Osteocyte (in vitro differentiated cells): Measurements from ENCODE around the gene PNRC2. TPM values are rescaled to one million over a fixed set of nuclear protein-coding genes. Genes with fewer than 3 reads are reported as not detected.
"Not testable (repeated sequence)": the region's sequence is repeated elsewhere in the genome, so short reads cannot be mapped to it uniquely, and the experiment has no call there.

Experiments used
- DNase-seq: peaks from one replicate; pipeline ENCODE4 v3.0.0; 2021; ENCODE audit warnings: mixed read lengths; ENCODE audit not compliant: unreplicated experiment; ENCODE audit errors: extremely low spot score
- H3K27ac Mint-ChIP-seq: one replicate; pipeline ENCODE4 v1.8.0; 2021; ENCODE audit warnings: mild to moderate bottlenecking, mixed read lengths; ENCODE audit not compliant: unreplicated experiment
- H3K27me3 Mint-ChIP-seq: one replicate; pipeline ENCODE4 v1.8.0; 2021; ENCODE audit warnings: mixed read lengths; ENCODE audit not compliant: unreplicated experiment
- H3K36me3 Mint-ChIP-seq: one replicate; pipeline ENCODE4 v1.8.0; 2021; ENCODE audit warnings: mixed read lengths; ENCODE audit not compliant: unreplicated experiment
- H3K4me1 Mint-ChIP-seq: one replicate; pipeline ENCODE4 v1.8.0; 2021; ENCODE audit warnings: mixed read lengths; ENCODE audit not compliant: unreplicated experiment
- H3K4me3 Mint-ChIP-seq: one replicate; pipeline ENCODE4 v1.8.0; 2021; ENCODE audit warnings: mild to moderate bottlenecking, moderate library complexity, mixed read lengths; ENCODE audit not compliant: unreplicated experiment
- H3K9me3 Mint-ChIP-seq: one replicate; pipeline ENCODE4 v1.8.0; 2021; ENCODE audit warnings: mixed read lengths; ENCODE audit not compliant: unreplicated experiment
- CTCF ChIP-seq: fragments of 200-600 bp; sonication (generic); IDR thresholded peaks from 2 replicates; pipeline ENCODE4 v1.5.0; 2021; ENCODE audit warnings: antibody characterized with exemption, mild to moderate bottlenecking, moderate library complexity
- total RNA-seq: library from RNA; stranded (reverse); gene quantifications from 2 replicates; pipeline ENCODE4 v1.2.1, GENCODE V29; 2021

The PNRC2 gene
- total RNA-seq, 1 donor from 2014 or later, result 58.9 TPM

- TF ChIP-seq CTCF, result no peak
- Mint-ChIP-seq H3K9me3 (no peaks in the 10 kb centered on the region), H3K27ac (peak overlapping the region; percentile 92), H3K36me3 (peaks cover 16% of the 10 kb centered on the region), H3K4me1 (peaks cover 59% of the 10 kb centered on the region), H3K4me3 (peak overlapping the region; percentile 94), H3K27me3 (no peaks in the 10 kb centered on the region)
- DNase-seq, result no peak
Observed at GRCh38 chr1:23979387-23979880, 19.8 kb downstream of the PNRC2 start.

GRCh38 chr1:23979881-23980727 is 20.5 kb downstream of the PNRC2 start, which contains the start of gene SRSF10:
TSS of gene SRSF10 (minus strand) at chr1:23980327. CDS start at chr1:23980255, 72 bp downstream.
- peak within 1 kb of the TSS; percentile 96 for H3K27ac Mint-ChIP-seq
- peak; percentile 99 for DNase-seq
- peak; percentile 50 for TF ChIP-seq CTCF
- H3K4me3 Mint-ChIP-seq, result peak within 1 kb of the TSS; percentile 94
- peaks cover 12% of the 10 kb centered on the region for H3K36me3 Mint-ChIP-seq
- H3K9me3 Mint-ChIP-seq, result no peaks in the 10 kb centered on the region
- H3K27me3 Mint-ChIP-seq, result no peaks in the 10 kb centered on the region
- peaks cover 61% of the 10 kb centered on the region for H3K4me1 Mint-ChIP-seq

- Mint-ChIP-seq H3K27ac (peak overlapping the region; percentile 96), H3K9me3 (no peaks in the 10 kb centered on the region), H3K4me3 (peak overlapping the region; percentile 94), H3K27me3 (no peaks in the 10 kb centered on the region), H3K36me3 (peaks cover 12% of the 10 kb centered on the region), H3K4me1 (peaks cover 66% of the 10 kb centered on the region)
- DNase-seq, result no peak
- no peak for TF ChIP-seq CTCF
Observed at GRCh38 chr1:23980728-23981070, 21.1 kb downstream of the PNRC2 start.

GRCh38 chr1:23984417-23985186 is 25.0 kb downstream of the PNRC2 start:
- Mint-ChIP-seq H3K9me3 (no peaks in the 10 kb centered on the region), H3K27ac (peak overlapping the region; percentile 83)
- DNase-seq, result no peak

GRCh38 chr1:23987038-23987437 is 27.4 kb downstream of the PNRC2 start:
- H3K36me3 Mint-ChIP-seq, H3K27ac Mint-ChIP-seq, DNase-seq, H3K9me3 Mint-ChIP-seq, H3K4me3 Mint-ChIP-seq, H3K27me3 Mint-ChIP-seq: not testable (repeated sequence)
- peaks cover 23% of the 10 kb centered on the region for H3K4me1 Mint-ChIP-seq

More at GRCh38 chr1:23984417-23985186, 25.0 kb downstream of the PNRC2 start:
- H3K4me3 Mint-ChIP-seq, result no peak overlapping the region
- peaks cover 32% of the 10 kb centered on the region for H3K4me1 Mint-ChIP-seq
- TF ChIP-seq CTCF, result no peak
- H3K36me3 Mint-ChIP-seq, result no peaks in the 10 kb centered on the region
- H3K27me3 Mint-ChIP-seq, result no peaks in the 10 kb centered on the region
